HepG2 (cell line): ENCODE measurements around the gene CCDC158. TPM values are rescaled to one million over a fixed set of nuclear protein-coding genes. Genes with fewer than 3 reads are reported as not detected.

Experiments
- ARNTL ChIP-seq: sonication (generic); formaldehyde crosslinking; IDR thresholded peaks from 2 replicates; pipeline ENCODE4 v1.4.0; 2020; ENCODE audit warnings: mild to moderate bottlenecking, missing genetic modification reagents
- CCAR2 ChIP-seq: fragments of 200-400 bp; formaldehyde crosslinking; optimal IDR thresholded peaks from 2 replicates; pipeline ENCODE3; 2018; ENCODE audit warnings: low read depth, mild to moderate bottlenecking, low read length, moderate library complexity
- CREBL2 ChIP-seq: sonication (generic); formaldehyde crosslinking; IDR thresholded peaks from 2 replicates; pipeline ENCODE4 v1.8.1; 2023; ENCODE audit warnings: missing genetic modification reagents, mild to moderate bottlenecking, borderline replicate concordance
- EZH2 ChIP-seq: conservative IDR thresholded peaks from 2 replicates; pipeline ENCODE4 v1.6.1; 2012; ENCODE audit warnings: mild to moderate bottlenecking, low read depth, low read length, moderate library complexity
- FOXK1 ChIP-seq: sonication (generic); formaldehyde crosslinking; IDR thresholded peaks from 2 replicates; pipeline ENCODE4 v1.4.0; 2020; ENCODE audit warnings: low read depth, missing genetic modification reagents, borderline replicate concordance
- FOXO4 ChIP-seq: sonication (generic); formaldehyde crosslinking; conservative IDR thresholded peaks from 2 replicates; pipeline ENCODE4 v1.8.1; 2023; ENCODE audit warnings: missing genetic modification reagents
- MAF1 ChIP-seq: sonication (generic); formaldehyde crosslinking; IDR thresholded peaks from 2 replicates; pipeline ENCODE4 v1.5.0; 2020; ENCODE audit warnings: missing genetic modification reagents, borderline replicate concordance
- NFYB ChIP-seq: sonication (generic); formaldehyde crosslinking; IDR thresholded peaks from 2 replicates; pipeline ENCODE4 v1.4.0; 2020; ENCODE audit warnings: missing genetic modification reagents
- NR2C2 ChIP-seq: sonication (generic); formaldehyde crosslinking; IDR thresholded peaks from 2 replicates; pipeline ENCODE4 v1.4.0; 2020; ENCODE audit warnings: missing genetic modification reagents, mild to moderate bottlenecking, moderate library complexity, borderline replicate concordance
- PTBP1 ChIP-seq: fragments of 200-400 bp; formaldehyde crosslinking; IDR thresholded peaks from 2 replicates; pipeline ENCODE4 v1.6.1; 2018; ENCODE audit warnings: low read length, low read depth; ENCODE audit not compliant: poor library complexity, severe bottlenecking
- TCF7 ChIP-seq: sonication (generic); IDR thresholded peaks from 2 replicates; pipeline ENCODE4 v1.6.1; 2016; ENCODE audit warnings: antibody characterized with exemption, low read depth
- ZFP37 ChIP-seq: sonication (generic); formaldehyde crosslinking; IDR thresholded peaks from 2 replicates; pipeline ENCODE4 v1.4.0; 2020; ENCODE audit warnings: missing genetic modification reagents, borderline replicate concordance
- ZMYM4 ChIP-seq: sonication (generic); formaldehyde crosslinking; IDR thresholded peaks from 2 replicates; pipeline ENCODE4 v1.8.1; 2023; ENCODE audit warnings: mild to moderate bottlenecking, missing genetic modification reagents
- ZNF30 ChIP-seq: sonication (generic); formaldehyde crosslinking; IDR thresholded peaks from 2 replicates; pipeline ENCODE4 v1.5.0; 2020; ENCODE audit warnings: mild to moderate bottlenecking, missing genetic modification reagents
- ZNF773 ChIP-seq: sonication (generic); formaldehyde crosslinking; IDR thresholded peaks from 2 replicates; pipeline ENCODE4 v1.4.0; 2020; ENCODE audit warnings: missing genetic modification reagents, borderline replicate concordance
- ZNF792 ChIP-seq: IDR thresholded peaks from 2 replicates; pipeline ENCODE4 v1.6.1; 2016
- ZSCAN31 ChIP-seq: sonication (generic); formaldehyde crosslinking; IDR thresholded peaks from 2 replicates; pipeline ENCODE4 v1.5.0; 2020; ENCODE audit warnings: low read depth, mild to moderate bottlenecking, missing genetic modification reagents
- polyA plus RNA-seq, 8 experiments: library from polyadenylated mRNA; depleted of rRNA in 3 of 8; stranded (reverse) in 7 of 8; unstranded in 1 of 8; fragments of >200 nt; fragmentation: Illumina TruSeq in 4 of 8; extraction: Trizol in 4 of 8; gene quantifications; 2 replicates each; pipeline versions ENCODE4 v1.2.1 to v1.2.3, GENCODE V29; 2011 to 2016; ENCODE audit warnings: low read depth in 4 of 8, missing spikeins in 1 of 8, mixed read lengths in 1 of 8; ENCODE audit not compliant: insufficient read depth in 1 of 8
- total RNA-seq, 5 experiments: library from RNA; depleted of rRNA; stranded (reverse); fragments of >200 nt; fragmentation: Illumina TruSeq; extraction: Trizol; gene quantifications; 2 replicates each; pipeline ENCODE4 v1.2.3, GENCODE V29; 2016; ENCODE audit warnings: low read depth in 1 of 5
- TF ChIP-seq, protein P1 (sequence below): sonication (generic); formaldehyde crosslinking; IDR thresholded peaks from 2 replicates; pipeline ENCODE4 v1.4.0; 2020; ENCODE audit warnings: mild to moderate bottlenecking, missing genetic modification reagents
- TF ChIP-seq, protein P2 (sequence below): sonication (generic); formaldehyde crosslinking; IDR thresholded peaks from 2 replicates; pipeline ENCODE4 v1.4.0; 2020; ENCODE audit warnings: missing genetic modification reagents

The CCDC158 gene
- total and polyA plus RNA-seq, 2 of the 13 experiments (the other 11 are each of a cell fraction or from before 2014, with no cell fraction given): not detected

- TF ChIP-seq, protein P1, sequence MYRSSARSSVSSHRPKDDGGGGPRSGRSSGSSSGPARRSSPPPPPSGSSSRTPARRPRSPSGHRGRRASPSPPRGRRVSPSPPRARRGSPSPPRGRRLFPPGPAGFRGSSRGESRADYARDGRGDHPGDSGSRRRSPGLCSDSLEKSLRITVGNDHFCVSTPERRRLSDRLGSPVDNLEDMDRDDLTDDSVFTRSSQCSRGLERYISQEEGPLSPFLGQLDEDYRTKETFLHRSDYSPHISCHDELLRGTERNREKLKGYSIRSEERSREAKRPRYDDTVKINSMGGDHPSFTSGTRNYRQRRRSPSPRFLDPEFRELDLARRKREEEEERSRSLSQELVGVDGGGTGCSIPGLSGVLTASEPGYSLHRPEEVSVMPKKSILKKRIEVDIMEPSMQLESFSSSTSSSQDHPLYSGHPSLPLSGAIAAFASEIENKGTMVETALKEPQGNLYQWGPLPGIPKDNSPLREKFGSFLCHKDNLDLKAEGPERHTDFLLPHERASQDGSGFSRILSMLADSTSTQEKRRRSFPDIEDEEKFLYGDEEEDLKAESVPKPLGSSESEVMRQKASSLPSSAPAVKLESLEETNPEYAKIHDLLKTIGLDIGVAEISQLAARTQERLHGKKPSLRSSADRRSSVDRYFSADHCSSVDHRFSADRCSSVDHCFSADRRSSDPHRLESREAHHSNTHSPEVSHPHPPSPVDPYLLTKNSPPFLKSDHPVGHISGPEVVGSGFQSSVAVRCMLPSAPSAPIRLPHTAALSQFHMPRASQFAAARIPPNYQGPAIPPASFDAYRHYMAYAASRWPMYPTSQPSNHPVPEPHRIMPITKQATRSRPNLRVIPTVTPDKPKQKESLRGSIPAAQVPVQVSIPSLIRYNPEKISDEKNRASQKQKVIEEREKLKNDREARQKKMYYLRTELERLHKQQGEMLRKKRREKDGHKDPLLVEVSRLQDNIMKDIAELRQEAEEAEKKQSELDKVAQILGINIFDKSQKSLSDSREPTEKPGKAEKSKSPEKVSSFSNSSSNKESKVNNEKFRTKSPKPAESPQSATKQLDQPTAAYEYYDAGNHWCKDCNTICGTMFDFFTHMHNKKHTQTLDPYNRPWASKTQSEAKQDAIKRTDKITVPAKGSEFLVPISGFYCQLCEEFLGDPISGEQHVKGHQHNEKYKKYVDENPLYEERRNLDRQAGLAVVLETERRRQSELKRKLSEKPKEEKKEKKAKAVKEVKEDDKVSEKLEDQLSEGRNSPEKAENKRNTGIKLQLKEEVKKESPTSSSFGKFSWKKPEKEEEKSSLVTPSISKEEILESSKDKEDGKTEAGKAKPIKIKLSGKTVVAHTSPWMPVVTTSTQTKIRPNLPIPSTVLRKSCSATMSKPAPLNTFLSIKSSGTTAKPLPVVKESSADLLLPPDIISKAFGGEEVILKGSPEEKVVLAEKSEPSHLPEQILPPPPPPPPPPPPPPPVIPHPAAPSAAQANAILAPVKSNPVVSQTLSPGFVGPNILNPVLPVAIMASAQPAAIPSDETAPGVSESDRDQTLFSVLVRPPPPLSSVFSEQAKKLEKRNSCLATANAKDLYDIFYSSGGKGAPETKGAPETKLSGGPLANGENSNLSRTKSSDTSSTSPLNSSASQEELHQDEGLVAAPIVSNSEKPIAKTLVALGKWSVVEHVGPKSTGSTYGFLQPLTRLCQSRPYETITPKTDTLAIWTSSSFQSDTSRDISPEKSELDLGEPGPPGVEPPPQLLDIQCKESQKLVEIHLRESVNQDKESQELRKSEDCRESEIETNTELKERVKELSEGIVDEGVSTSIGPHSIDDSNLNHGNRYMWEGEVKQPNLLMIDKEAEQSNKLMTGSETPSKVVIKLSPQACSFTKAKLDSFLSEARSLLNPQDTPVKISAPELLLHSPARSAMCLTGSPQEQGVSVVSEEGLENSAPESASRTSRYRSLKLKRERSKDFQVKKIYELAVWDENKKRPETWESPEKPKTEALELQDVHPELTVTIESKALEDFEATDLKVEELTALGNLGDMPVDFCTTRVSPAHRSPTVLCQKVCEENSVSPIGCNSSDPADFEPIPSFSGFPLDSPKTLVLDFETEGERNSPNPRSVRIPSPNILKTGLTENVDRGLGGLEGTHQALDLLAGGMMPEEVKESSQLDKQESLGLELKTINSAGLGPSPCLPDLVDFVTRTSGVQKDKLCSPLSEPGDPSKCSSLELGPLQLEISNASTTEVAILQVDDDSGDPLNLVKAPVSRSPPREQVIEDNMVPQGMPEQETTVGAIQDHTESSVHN (CRISPR knock-in tag): no peak
- peak; percentile 90; the same call in 1 of the 2 replicates for TF ChIP-seq ZNF773
- peak; percentile 57; the same call in 1 of the 2 replicates for TF ChIP-seq ZSCAN31
- TF ChIP-seq, protein P2, sequence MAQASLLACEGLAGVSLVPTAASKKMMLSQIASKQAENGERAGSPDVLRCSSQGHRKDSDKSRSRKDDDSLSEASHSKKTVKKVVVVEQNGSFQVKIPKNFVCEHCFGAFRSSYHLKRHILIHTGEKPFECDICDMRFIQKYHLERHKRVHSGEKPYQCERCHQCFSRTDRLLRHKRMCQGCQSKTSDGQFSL (CRISPR knock-in tag): peak; percentile 69; the same call in 1 of the 2 replicates
- TF ChIP-seq CCAR2: no peak
- peak; percentile 81 for TF ChIP-seq ZMYM4 (CRISPR knock-in tag)
- peak; percentile 67 for TF ChIP-seq NR2C2 (CRISPR knock-in tag)
- no peak for TF ChIP-seq MAF1 (CRISPR knock-in tag)
- no peak for TF ChIP-seq FOXK1 (CRISPR knock-in tag)
- TF ChIP-seq CREBL2: no peak
- no peak for TF ChIP-seq PTBP1
- no peak for TF ChIP-seq EZH2
- no peak for TF ChIP-seq ZNF792 (CRISPR knock-in tag)
- TF ChIP-seq FOXO4 (CRISPR knock-in tag): peak; percentile 86; the same call in 1 of the 2 replicates
- TF ChIP-seq TCF7: no peak
- no peak for TF ChIP-seq ZNF30 (CRISPR knock-in tag)
- no peak for TF ChIP-seq ZFP37 (CRISPR knock-in tag)
- TF ChIP-seq NFYB (CRISPR knock-in tag): no peak; the same call in 1 of the 2 replicates
- no peak; the same call in 1 of the 2 replicates for TF ChIP-seq ARNTL (CRISPR knock-in tag)
Measured at GRCh38 chr4:76305971-76306881, 114.7 kb downstream of the CCDC158 start, which contains the start of gene STBD1 (continued).
